Left hindlimb (tissue), 1 donor: Measurements from ENCODE around the gene ABHD12.
"Not testable (repeated sequence)": the region's sequence is repeated elsewhere in the genome, so short reads cannot be mapped to it uniquely, and the experiment has no call there.

Experiments
- DNase-seq: peaks from one replicate; pipeline ENCODE4 v3.0.0-alpha.2; 2018

The ABHD12 gene

GRCh38 chr20:25320035-25320800, 70.4 kb downstream of the ABHD12 start:
- DNase-seq: no peak

- DNase-seq: no peak
Observed at GRCh38 chr20:25319241-25320034, 71.2 kb downstream of the ABHD12 start.

GRCh38 chr20:25318471-25319240, 72.0 kb downstream of the ABHD12 start:
- no peak for DNase-seq

DNA sequence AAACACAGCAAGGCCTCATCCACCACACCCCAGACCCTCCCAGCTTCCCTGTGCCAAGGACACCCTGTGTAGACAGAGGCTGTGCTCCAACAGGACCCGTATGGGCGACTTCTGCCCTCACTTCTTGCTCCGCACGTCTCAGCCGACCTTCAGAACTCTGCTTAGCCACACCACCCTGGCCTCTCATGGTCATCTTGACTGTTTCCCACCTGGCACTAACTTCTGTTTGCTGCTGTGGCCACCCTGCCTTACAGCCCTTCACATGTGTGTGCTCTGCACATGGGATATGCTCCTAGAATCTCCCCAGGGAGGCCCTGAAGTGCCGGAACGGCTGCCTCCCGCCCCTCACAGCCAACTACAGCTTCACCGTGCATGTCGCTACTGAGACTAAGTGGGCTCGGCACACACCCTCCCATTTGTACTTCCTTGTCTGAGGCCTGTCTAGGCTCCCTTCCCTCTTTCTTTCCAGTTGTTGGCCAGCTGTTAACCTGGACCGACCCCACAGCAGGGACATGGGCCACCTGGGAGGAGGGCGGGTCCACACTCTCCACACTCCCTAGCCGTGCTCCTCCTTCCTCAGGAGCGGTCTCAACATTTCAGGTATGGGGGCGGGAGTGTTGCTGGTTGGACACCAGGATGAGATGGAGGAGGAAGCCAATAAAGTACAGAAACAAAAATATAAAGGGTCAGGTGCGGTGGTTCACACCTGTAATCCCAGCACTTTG, 73.1 kb downstream of the ABHD12 start:
- DNase-seq: no peak

GRCh38 chr20:25316506-25317190, 74.0 kb downstream of the ABHD12 start:
- DNase-seq: no peak

- peak; percentile 17 for DNase-seq
Observed at GRCh38 chr20:25315418-25316210, 75.0 kb downstream of the ABHD12 start.

DNA sequence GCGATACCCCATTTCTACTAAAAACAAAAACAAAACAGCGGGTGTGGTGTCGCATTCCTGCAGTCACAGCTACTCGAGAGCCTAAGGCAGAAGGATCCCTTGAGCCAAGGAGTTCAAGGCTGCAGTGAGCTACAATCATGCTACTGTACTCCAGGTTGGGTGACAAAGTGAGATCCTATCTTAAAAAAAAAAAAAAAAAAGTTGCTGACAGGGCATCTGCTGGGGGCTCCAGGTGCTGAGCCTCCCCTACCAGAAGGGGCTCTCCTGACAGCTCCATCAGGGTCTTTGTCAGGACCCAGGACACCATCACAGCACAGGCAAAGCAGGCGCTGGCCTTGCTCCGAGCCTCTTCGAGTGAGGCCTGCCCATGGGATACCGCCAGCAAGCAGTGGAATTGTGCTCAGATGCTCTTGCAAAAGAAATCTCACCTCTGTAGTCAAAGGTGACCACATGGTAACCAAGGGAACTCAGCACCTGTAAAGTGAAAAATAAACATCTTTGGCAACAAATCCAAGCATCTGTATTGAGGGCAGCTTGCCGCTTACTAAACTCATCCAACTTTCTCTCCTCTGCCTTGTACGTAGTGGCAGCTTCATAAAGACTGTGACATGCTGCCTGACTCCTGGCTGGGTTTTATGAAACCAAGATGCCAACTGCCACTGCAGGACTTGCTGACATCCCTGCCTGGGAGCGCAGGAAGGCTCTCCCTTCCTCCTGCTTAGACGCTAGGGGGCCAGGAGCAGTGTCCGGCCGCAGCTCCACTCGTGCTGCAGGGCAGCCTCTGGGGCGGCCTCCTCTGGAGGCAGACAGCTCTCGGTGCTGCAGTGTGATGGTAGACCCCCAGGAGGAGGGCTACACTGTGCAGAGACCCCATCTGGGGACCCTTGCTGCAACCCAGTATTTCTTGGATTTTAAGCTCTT, 75.9 kb downstream of the ABHD12 start:
- DNase-seq: peak; percentile 22

DNA sequence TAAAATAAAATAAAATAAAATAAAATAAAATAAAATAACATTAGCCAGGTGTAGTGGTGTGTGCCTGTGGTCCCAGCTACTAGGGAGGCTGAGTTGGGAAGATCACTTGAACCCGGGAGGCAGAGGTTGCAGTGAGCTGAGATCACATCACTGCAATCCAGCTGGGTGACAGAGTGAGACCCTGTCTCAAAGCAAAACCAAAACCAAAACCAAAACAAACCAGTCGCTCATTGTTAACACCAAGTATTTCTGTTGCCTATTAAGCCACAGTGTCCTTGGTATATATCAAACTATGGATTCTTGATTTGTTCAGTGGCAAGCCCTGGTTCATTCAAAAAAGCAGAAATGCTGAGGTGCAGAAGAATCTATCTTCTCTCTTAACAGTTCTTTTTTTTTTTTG, 77.0 kb downstream of the ABHD12 start:
- DNase-seq: no peak

DNA sequence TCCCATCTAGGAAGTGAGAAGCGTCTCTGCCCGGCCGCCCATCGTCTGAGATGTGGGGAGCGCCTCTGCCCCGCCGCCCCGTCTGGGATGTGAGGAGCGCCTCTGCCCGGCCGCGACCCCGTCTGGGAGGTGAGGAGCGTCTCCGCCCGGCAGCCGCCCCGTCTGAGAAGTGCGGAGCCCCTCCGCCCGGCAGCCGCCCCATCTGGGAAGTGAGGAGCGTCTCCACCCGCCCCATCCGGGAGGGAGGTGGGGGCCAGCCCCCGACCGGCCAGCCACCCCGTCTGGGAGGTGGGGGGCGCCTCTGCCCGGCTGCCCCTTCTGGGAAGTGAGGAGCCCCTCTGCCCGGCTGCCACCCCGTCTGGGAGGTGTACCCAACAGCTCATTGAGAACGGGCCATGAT, 77.9 kb downstream of the ABHD12 start:
- not testable (repeated sequence) for DNase-seq

GRCh38 chr20:25310921-25311728, 79.5 kb downstream of the ABHD12 start:
- DNase-seq: peak; percentile 54

DNA sequence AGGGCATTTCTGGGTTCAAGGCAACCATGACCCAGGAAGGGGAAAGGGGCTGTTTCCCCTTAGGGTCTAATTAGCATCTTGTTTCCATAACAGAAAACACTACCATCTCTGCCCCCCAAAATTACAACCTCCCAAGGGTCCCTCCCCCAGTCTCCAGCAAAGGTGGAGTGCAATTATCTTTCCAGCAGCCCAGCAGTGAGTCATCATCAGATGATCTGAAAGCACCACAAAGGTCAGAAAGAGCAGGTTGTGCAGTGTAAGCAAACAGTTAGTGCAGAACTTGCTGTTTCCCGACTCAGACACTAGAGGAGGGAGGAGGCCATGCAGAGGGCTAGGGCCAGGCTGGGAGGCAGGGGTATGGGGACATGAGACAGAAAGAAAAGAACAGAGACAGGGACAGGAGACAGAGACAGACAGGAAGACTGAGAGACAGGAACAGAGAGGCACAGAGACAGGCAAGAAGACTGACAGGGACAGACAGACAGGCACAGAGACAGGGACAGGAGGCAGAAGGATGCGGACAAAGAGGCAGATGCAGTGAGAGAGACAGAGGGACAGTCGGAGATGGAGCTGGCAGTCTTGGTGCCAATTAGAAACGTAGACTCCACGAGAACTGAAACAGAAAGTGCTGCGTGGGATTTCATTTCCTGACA, 80.2 kb downstream of the ABHD12 start:
- peak; percentile 41 for DNase-seq

DNA sequence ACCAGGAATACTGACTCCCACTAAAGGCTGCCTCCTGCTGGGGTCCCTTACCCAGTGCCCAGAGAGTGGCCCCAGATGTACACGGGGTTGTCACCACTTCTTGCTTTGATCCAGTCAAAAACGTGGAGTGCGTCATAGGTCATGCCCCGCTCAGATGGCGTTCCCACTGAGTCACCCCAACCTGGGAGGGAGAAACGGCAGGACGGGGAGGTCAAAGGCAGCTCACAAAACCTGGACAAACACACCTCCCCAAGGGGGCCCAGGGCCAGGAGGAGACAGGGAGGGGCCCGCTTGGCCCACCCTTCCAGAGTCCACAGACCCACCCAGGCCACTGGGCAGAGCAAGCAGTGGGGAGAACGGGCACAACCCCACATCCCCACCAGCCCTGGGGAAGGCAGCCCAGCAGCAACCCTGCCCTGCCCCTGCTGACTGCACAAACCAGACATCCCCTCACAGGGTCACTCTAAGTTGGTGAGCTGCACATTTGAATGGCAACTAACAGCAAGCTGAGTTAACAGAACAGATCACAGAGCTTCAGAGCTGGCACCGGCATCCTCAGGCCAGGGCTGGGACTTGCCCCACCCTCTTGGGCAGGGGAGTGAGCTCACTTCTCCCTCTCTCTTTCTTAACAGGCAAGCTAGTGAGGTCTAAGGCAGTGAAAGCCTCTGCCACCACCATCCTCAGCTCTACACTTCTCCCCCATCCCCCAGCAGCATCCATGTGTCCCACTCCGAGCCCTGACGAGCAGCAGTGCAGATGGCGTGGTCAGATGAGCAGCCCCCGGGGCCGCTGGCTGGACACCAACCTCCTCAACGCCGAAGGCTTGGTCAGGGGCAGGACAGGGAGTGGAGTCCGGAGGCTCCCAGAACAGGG, 81.0 kb downstream of the ABHD12 start:
- peak; percentile 33 for DNase-seq

DNA sequence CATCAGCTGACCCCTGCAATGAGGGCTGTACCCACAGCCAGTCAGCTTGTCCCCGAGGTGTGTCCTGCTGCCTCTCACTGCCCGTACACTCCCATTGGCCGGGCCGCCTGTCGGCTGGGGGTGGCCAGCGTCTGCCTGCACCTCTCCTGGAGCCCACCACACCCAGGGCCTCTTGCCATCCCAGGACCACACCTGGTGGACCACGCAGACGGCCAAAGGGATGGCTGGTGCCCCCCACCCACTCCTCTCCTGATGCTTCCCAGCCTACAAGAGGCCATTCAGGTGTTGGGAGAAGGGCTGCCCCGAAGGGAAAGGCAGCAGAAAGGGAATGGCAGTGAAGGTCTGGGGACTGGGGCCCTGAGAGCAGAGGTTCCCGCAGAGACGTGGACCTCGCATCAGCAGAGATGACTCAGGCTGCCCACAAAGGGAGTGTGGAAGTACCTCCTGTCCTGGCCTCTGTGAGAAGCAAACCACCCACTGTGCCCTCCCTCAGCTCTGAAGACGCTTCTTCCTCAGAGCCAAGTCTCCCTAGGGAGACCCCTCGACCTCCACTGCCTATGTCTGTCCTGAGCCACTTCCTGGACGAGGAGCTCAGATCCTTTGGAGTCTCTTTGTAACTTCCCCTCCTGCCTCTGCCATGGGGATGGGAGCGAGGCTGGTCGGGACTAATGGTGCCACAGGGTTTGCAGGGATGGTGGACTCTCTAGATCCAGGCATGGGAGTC, 81.8 kb downstream of the ABHD12 start:
- peak; percentile 26 for DNase-seq

DNA sequence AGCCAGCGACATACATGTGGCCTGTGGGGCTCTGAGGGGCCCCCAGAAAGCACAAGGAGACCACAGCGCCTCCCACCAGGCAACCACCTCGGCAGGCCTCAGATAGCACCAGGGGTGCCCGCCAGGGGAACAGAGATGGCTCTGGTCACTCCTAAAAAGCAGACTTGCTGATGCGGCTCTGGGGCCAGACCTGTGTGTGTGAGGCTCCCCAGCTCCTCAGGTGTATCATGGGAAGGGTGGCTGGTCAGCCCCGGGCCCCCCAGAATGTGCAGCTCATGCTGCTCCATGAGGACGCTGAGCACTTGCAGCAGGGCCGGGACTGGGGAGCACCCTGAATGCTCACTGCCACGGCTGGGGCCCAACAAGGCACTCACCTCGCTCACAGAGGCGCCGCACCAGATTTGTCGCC, 82.5 kb downstream of the ABHD12 start:
- DNase-seq: no peak

GRCh38 chr20:25306991-25307903, 83.4 kb downstream of the ABHD12 start:
- DNase-seq: peak; percentile 17
